HG03139 (cell line): ENCODE data around the gene TAS2R46.
"Not testable (repeated sequence)": the region's sequence is repeated elsewhere in the genome, so short reads cannot be mapped to it uniquely, and the experiment has no call there.

Experiments
- ATAC-seq: cut with Tn5 transposase; IDR thresholded peaks from one replicate; pipeline ENCODE4 v1.9.1; 2021; ENCODE audit not compliant: unreplicated experiment

Gene TAS2R46

DNA sequence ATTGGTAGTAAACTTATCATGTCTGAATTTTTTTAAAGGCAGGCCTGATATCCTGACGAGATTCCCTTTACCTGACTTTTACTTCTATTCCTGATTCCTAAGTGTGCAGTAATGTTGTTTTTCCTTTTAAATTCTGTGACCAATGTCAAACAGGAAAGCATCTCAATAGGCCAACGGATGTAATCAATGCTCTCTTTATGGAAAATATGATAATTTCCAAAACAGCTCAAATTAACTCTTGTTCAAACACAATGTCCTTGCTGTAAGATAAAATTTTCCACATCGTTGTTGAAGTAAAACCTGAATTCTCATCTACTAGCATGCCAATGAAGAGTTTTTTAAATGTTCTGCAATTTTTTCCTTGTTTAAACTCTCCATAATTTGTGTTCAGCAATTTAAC, 22.9 kb downstream of the TAS2R46 start:
- ATAC-seq, result no peak

DNA sequence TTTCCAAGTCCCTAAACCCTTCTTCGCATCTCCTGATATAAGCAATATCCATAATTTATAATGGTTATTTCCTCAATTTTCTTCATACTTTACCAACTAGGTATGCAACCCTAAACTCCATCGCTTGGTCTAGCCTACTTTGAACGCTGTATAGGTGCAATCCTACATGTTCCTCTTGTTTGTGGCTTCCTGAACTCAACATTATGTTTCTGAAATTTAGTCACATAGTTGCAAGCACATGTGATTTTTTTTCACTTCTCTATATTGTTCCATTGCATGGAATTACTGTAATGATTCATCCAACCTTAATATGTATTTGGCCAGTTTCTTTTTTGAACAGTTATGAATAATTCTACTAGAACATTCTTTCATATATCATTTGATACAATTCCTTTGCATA, 28.1 kb downstream of the TAS2R46 start:
- not testable (repeated sequence) for ATAC-seq

DNA sequence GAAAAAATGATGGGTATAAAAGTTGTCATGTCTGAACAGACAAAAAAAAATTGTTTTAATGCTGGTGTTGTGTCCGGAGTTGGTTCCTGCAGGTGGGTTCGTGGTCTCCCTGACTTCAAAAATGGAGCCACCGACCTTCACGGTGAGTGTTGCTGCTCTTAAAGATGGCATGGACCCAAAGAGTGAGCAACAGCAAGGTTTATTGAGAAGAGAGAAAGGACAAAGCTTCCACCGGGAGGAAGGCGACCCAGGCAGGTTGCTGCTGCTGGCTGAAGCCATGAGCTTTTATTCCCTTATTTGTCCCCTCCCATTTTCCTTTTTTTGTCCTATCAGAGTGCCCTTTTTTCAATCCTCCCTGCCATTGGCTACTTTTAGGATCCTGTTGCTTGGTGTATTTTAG, 30.8 kb downstream of the TAS2R46 start, which contains the start of gene TAS2R31:
Gene TAS2R31 (minus strand): TSS at position 101 of the 400 bp plus-strand sequence. CDS start 72 bp downstream, at position 29.
- no peak for ATAC-seq

DNA sequence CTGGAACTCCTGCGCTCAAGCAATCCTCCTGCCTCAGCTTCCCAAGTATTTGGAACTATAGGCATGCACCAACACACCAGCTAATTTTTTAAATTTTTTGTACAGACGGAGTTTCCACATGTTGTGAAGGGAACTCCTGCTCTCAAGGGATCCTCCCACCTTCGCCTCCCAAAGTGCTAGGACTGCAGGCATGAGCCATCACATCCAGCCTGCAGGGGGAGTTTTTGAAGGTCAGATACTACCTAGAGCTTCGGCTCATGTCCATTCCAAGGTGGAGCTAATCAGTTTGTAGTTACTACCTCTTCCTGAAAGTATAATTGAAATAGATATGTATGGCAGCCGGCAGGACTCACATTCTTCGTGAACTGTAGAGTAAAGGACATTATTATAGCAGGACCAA, 36.0 kb downstream of the TAS2R46 start:
- ATAC-seq, result no peak

DNA sequence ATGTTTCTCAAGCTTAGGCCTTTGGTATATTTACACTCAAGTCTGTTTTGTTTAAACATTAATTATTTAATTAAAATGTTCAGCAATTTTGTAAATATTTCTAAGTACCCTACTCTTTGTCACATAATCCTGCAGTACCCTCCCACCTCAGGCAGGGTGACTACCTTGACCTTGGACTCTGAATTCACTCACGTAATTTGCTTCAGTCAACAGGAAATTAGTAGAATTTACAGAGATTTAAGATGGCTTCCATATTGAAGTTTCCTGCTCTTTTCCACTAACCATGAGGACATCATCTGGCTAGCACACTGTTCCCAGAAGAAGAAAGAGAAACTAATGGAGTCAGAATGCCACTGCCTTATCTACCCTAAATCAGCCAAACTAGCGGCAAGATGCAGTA, 38.7 kb downstream of the TAS2R46 start:
- ATAC-seq, result no peak

DNA sequence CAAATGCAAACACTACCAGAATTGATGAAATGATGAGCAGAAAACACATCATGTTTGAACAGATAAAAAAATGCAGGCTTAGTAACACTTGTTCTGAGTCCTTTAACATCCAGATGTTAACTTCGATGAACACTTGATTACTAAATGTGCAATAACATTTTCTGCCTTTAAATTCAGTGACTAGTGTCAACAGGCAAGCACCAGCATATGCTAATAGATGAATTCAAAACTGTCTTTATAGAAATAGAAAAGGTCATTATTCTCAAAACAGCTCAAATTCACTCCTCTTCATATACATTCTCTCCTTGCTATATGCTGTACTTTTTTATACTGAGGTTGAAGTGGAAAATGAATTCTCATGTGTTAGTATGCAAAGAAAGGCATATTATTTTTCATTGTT, 39.6 kb downstream of the TAS2R46 start, which contains the start of gene TAS2R19:
Gene TAS2R19 (minus strand): TSS at position 101 of the 400 bp plus-strand sequence. CDS start 49 bp downstream, at position 52.
- no peak for ATAC-seq

DNA sequence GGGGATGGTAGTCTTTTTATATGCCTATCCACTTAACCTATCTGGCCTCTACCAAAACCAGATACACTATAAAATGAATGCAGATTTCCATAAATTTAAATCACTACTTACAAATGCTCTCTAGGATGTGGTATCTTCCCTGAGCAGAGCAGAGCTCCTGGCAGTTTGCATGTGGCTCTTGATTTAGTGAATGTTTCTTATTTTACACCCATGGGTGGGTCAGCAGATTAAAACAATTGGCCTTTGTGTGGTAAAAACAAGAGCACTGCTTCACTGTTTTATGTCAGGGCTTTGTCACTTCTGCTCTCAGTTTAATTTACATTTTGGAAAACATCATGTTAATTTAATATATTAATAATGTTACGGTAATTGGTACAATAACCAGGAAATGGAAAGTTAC, 45.2 kb downstream of the TAS2R46 start:
- no peak for ATAC-seq

DNA sequence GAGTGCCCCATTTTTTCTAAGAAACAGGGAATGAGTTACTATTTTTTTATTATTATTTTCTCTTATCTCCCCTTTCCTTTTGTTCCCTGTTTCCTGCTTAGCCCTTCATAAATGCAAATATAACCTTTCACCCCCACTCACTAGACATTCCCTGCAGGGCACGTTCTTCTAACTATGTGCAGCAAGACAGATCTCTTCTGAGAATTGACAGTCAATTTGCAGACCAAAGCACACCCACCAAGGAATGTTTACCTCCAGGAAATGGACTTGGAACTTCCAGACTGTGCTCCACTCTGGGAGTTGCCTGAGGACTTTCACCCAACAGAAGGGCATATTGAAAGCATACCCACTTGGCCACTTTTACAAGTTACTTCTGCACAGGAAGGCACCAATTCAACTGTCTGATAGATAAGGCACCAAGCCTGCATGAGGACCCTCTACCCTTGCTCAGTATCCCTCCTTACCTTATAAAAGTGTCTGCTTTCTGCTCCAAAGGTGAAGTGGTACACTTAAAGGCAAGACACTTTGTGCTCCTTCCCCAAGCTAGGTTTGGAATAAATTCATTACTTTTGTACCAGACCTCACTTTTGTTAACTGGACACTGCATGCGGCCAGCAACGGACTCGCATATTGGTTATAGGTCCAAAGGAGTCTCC, 46.2 kb downstream of the TAS2R46 start:
- ATAC-seq, result no peak

DNA sequence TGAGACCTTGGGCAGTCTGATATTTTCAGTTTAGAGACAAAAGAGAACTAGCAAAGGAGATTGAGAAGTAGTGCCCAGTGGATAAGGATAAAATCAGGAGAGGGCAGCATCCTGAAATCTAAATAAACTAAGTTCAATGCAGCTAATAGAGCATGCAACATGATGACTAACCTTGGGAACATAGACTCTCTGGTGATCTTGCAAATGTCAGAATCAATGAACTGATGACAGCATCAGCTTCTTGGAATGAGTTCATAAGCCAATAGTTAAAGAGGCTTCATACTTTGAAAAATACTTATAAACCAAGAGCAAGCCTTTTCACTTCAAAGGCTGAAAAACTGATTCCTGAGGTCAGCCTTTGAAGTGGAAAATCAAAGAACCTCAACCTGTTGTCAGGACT, 47.9 kb downstream of the TAS2R46 start:
- ATAC-seq, result no peak
